GM12878 (cell line): Measurements from ENCODE around the gene MPV17.
A peak's percentile ranks its signal among the peaks of the same experiment; 100 is the strongest.

Experiments used
- EZH2 ChIP-seq: IDR thresholded peaks from 2 replicates; pipeline ENCODE4 v1.6.1; 2012; ENCODE audit warnings: low read depth, mild to moderate bottlenecking, control low read depth, inconsistent platforms, low read length, borderline replicate concordance; ENCODE audit not compliant: control insufficient read depth
- RAD21 ChIP-seq: IDR thresholded peaks from 2 replicates; pipeline ENCODE4 v1.6.1; 2011; ENCODE audit warnings: mild to moderate bottlenecking, low read depth, low read length, moderate library complexity; ENCODE audit not compliant: insufficient read depth
- RB1 ChIP-seq: fragments of 450-650 bp; formaldehyde crosslinking; IDR thresholded peaks from 2 replicates; pipeline ENCODE4 v1.6.1; 2017; ENCODE audit warnings: mild to moderate bottlenecking, borderline replicate concordance
- SMC3 ChIP-seq: IDR thresholded peaks from 2 replicates; pipeline ENCODE4 v1.6.1; 2011; ENCODE audit warnings: low read length, improper control_type of control experiment, borderline replicate concordance
- SPI1 ChIP-seq: IDR thresholded peaks from 2 replicates; pipeline ENCODE4 v1.6.1; 2011; ENCODE audit warnings: low read depth, mild to moderate bottlenecking, low read length, moderate library complexity, borderline replicate concordance; ENCODE audit not compliant: insufficient read depth
- YY1 ChIP-seq: IDR thresholded peaks from 2 replicates; pipeline ENCODE4 v1.6.1; 2011; ENCODE audit warnings: low read depth, mild to moderate bottlenecking, low read length
- ZNF274 ChIP-seq: IDR thresholded peaks from one replicate; pipeline ENCODE4 v1.8.0; 2011; ENCODE audit not compliant: insufficient read length, insufficient read depth
- TF ChIP-seq, protein P1 (sequence below), 3 experiments: IDR thresholded peaks in 2 of 3; conservative IDR thresholded peaks in 1 of 3; 2 replicates each; pipeline ENCODE4 v1.5.1; 2011; ENCODE audit warnings: low read depth in 3 of 3, low read length in 3 of 3, mild to moderate bottlenecking in 3 of 3, control low read depth in 2 of 3, moderate library complexity in 2 of 3, inconsistent platforms in 1 of 3, mixed read lengths in 1 of 3; ENCODE audit not compliant: control insufficient read depth in 2 of 3, insufficient read depth in 1 of 3; ENCODE audit errors: extremely low read depth in 1 of 3

GRCh38 chr2:27320958-27321543, 1.8 kb downstream of the MPV17 start:
- no peak for TF ChIP-seq YY1
- TF ChIP-seq EZH2: no peak
- TF ChIP-seq, protein P1, sequence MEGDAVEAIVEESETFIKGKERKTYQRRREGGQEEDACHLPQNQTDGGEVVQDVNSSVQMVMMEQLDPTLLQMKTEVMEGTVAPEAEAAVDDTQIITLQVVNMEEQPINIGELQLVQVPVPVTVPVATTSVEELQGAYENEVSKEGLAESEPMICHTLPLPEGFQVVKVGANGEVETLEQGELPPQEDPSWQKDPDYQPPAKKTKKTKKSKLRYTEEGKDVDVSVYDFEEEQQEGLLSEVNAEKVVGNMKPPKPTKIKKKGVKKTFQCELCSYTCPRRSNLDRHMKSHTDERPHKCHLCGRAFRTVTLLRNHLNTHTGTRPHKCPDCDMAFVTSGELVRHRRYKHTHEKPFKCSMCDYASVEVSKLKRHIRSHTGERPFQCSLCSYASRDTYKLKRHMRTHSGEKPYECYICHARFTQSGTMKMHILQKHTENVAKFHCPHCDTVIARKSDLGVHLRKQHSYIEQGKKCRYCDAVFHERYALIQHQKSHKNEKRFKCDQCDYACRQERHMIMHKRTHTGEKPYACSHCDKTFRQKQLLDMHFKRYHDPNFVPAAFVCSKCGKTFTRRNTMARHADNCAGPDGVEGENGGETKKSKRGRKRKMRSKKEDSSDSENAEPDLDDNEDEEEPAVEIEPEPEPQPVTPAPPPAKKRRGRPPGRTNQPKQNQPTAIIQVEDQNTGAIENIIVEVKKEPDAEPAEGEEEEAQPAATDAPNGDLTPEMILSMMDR (IDR thresholded peaks at IDR 0.05 in 2 of 3, conservative IDR thresholded peaks at IDR 0.05 in 1 of 3; ENCODE audit: control insufficient read depth in 2 of 3, extremely low read depth in 1 of 3, insufficient read depth in 1 of 3, low read depth in 3 of 3, low read length in 3 of 3): 0 out of 6 replicates have a peak, but pooled peaks of 1 of the 3 experiments have one; percentile 3
- TF ChIP-seq RB1: no peak
- no peak for TF ChIP-seq RAD21
- no peak for TF ChIP-seq ZNF274
- no peak for TF ChIP-seq SMC3
- no peak for TF ChIP-seq SPI1
